Measurements from ENCODE around the gene PROSER3. TPM values are rescaled to one million over a fixed set of nuclear protein-coding genes. Genes with fewer than 3 reads are reported as not detected.
A peak's percentile ranks its signal among the peaks of the same experiment; 100 is the strongest.

PROSER3 gene
- total and polyA plus RNA-seq, 9 of the 15 experiments (the other 6 are each of a cell fraction or from before 2014, with no cell fraction given): 1.0 to 39.5 (median 5.1) TPM

GRCh38 chr19:35716801-35717664 is 40.9 kb upstream of the PROSER3 start (continued):
- TF ChIP-seq HMGXB4 (CRISPR knock-in tag; IDR thresholded peaks at IDR 0.05): no peak; the same call in 1 of the 2 replicates
- no peak for TF ChIP-seq ZNF717 (CRISPR knock-in tag; IDR thresholded peaks at IDR 0.05)
- no peak for TF ChIP-seq LARP7 (IDR thresholded peaks at IDR 0.05)
- TF ChIP-seq KDM4B (IDR thresholded peaks at IDR 0.05; ENCODE audit: borderline replicate concordance in 2 of 2, low read depth in 1 of 2): peak in 1 of 2 experiments; percentile 51; a peak in 1 of 4 replicates
- TF ChIP-seq KAT7 (CRISPR knock-in tag; IDR thresholded peaks at IDR 0.05; ENCODE audit: borderline replicate concordance): peak; percentile 84; the same call in 1 of the 2 replicates
- no peak for TF ChIP-seq ZFP30 (CRISPR knock-in tag; IDR thresholded peaks at IDR 0.05; ENCODE audit: borderline replicate concordance)
- TF ChIP-seq PCBP1 (IDR thresholded peaks at IDR 0.05; ENCODE audit: low read depth, low read length, poor library complexity, severe bottlenecking): peak; percentile 24
- no peak for TF ChIP-seq RHOXF2B (CRISPR knock-in tag; conservative IDR thresholded peaks at IDR 0.05)
- no peak for TF ChIP-seq MYBL2 (IDR thresholded peaks at IDR 0.05; ENCODE audit: low read depth)
- no peak for TF ChIP-seq MYBL2 (CRISPR knock-in tag; IDR thresholded peaks at IDR 0.05; ENCODE audit: borderline replicate concordance)
- no peak for TF ChIP-seq KHSRP (IDR thresholded peaks at IDR 0.05)
- TF ChIP-seq NFIC (IDR thresholded peaks at IDR 0.05): 0 out of 2 replicates have a peak, but pooled peaks have one; percentile 11
- no peak for TF ChIP-seq ZC3H8 (IDR thresholded peaks at IDR 0.05)
- no peak for TF ChIP-seq MCM3 (IDR thresholded peaks at IDR 0.05)
- TF ChIP-seq ZNF239 (CRISPR knock-in tag; IDR thresholded peaks at IDR 0.05): no peak
- peak; percentile 40; the same call in 1 of the 2 replicates for TF ChIP-seq TEAD4 (IDR thresholded peaks at IDR 0.05; ENCODE audit: low read length)
- TF ChIP-seq TEAD4 (CRISPR knock-in tag; IDR thresholded peaks at IDR 0.05; ENCODE audit: borderline replicate concordance): no peak
- TF ChIP-seq ZFP91 (CRISPR knock-in tag; IDR thresholded peaks at IDR 0.05): peak; percentile 23; the same call in 1 of the 2 replicates
- no peak for TF ChIP-seq FOXA1 (IDR thresholded peaks at IDR 0.05; ENCODE audit: borderline replicate concordance)
- TF ChIP-seq ZNF217 (CRISPR knock-in tag; IDR thresholded peaks at IDR 0.05): no peak
- TF ChIP-seq FUS (optimal IDR thresholded peaks at IDR 0.05; ENCODE audit: low read depth, low read length): no peak
- peak; percentile 88; the same call in 1 of the 2 replicates for TF ChIP-seq KLF13 (tag; IDR thresholded peaks at IDR 0.05; ENCODE audit: borderline replicate concordance, low read depth)
- TF ChIP-seq PRPF4 (IDR thresholded peaks at IDR 0.05; ENCODE audit: insufficient read depth, low read depth, low read length, poor library complexity, severe bottlenecking): no peak
- TF ChIP-seq ZNF282 (CRISPR knock-in tag; IDR thresholded peaks at IDR 0.05): no peak; the same call in 1 of the 2 replicates
- TF ChIP-seq FOXP4 (CRISPR knock-in tag; IDR thresholded peaks at IDR 0.05; ENCODE audit: borderline replicate concordance): no peak

Data from K562 (cell line).